ENCODE data around the gene FBXO30.

The FBXO30 gene

GRCh38 chr6:145744619-145745018 lies 70.0 kb downstream of the FBXO30 start:
- DNase-seq = no peak

Measured in hematopoietic multipotent progenitor cell treated with erythropoietin and hydrocortisone succinate and interleukin-3 and kit ligand, for 6 days (in vitro differentiated cells).